Activated T-helper 2 cell treated with anti-CD3 and anti-CD28 coated beads, Interferon-gamma antibody, Interleukin-2, Interleukin-4, amounts not matched to agents 10 μg/mL and 5 μg/mL and 100 μg/mL, durations not matched to agents 14 hours and 24 hours and 36 hours (primary cell): ENCODE measurements around the gene VCAM1. TPM values are rescaled to one million over a fixed set of nuclear protein-coding genes. Genes with fewer than 3 reads are reported as not detected.

Source experiments
- DNase-seq: peaks from one replicate; pipeline ENCODE4 v3.0.0; 2021; ENCODE audit warnings: low spot score
- H3K27ac Mint-ChIP-seq: one replicate; pipeline ENCODE4 v1.8.0; 2021; ENCODE audit warnings: mixed read lengths
- H3K27me3 Mint-ChIP-seq: one replicate; pipeline ENCODE4 v1.8.0; 2021; ENCODE audit warnings: low read depth, mixed read lengths
- H3K36me3 Mint-ChIP-seq: one replicate; pipeline ENCODE4 v1.8.0; 2021; ENCODE audit warnings: low read depth, mixed read lengths
- H3K4me1 Mint-ChIP-seq: one replicate; pipeline ENCODE4 v1.8.0; 2021; ENCODE audit warnings: low read depth, mixed read lengths
- H3K4me3 Mint-ChIP-seq: one replicate; pipeline ENCODE4 v1.8.0; 2021; ENCODE audit warnings: low read depth, mild to moderate bottlenecking, moderate library complexity, mixed read lengths
- H3K9me3 Mint-ChIP-seq: one replicate; pipeline ENCODE4 v1.8.0; 2021; ENCODE audit warnings: mixed read lengths
- intact Hi-C: fragments of 100-400 bp; cut with micrococcal nuclease; formaldehyde crosslinking; loops from one replicate; pipeline ENCODE4 v1.15.1; 2023
- total RNA-seq: library from RNA; stranded (reverse); gene quantifications from 2 replicates; pipeline ENCODE4 v1.2.3, GENCODE V29; 2022

The VCAM1 gene
- total RNA-seq, 1 donor from 2014 or later = not detected

- H3K9me3 Mint-ChIP-seq = no peaks in the 10 kb centered on the region
- H3K36me3 Mint-ChIP-seq = no peaks in the 10 kb centered on the region
- no peaks in the 10 kb centered on the region for H3K4me1 Mint-ChIP-seq
- peaks cover 7% of the 10 kb centered on the region for H3K27me3 Mint-ChIP-seq
- no peak for DNase-seq
- no peak overlapping the region for H3K27ac Mint-ChIP-seq
- intact Hi-C loops = no loop called here
- H3K4me3 Mint-ChIP-seq = no peak overlapping the region
Observed at GRCh38 chr1:100731758-100732157, 12.2 kb downstream of the VCAM1 start.

GRCh38 chr1:100734676-100735075 is 15.1 kb downstream of the VCAM1 start:
- no peak for DNase-seq
- Mint-ChIP-seq H3K4me3 (no peak overlapping the region), H3K4me1 (no peaks in the 10 kb centered on the region), H3K36me3 (no peaks in the 10 kb centered on the region), H3K27me3 (peaks cover 5% of the 10 kb centered on the region), H3K27ac (no peak overlapping the region), H3K9me3 (no peaks in the 10 kb centered on the region)
- intact Hi-C loops = no loop called here

- intact Hi-C loops = no loop called here
- no peaks in the 10 kb centered on the region for H3K36me3 Mint-ChIP-seq
- H3K27me3 Mint-ChIP-seq = peaks cover 5% of the 10 kb centered on the region
- DNase-seq = no peak
- no peak overlapping the region for H3K27ac Mint-ChIP-seq
- no peaks in the 10 kb centered on the region for H3K4me1 Mint-ChIP-seq
- no peaks in the 10 kb centered on the region for H3K9me3 Mint-ChIP-seq
- H3K4me3 Mint-ChIP-seq = no peak overlapping the region
Observed at GRCh38 chr1:100735244-100735643, 15.7 kb downstream of the VCAM1 start.

GRCh38 chr1:100736324-100736723 is 16.8 kb downstream of the VCAM1 start:
- H3K36me3 Mint-ChIP-seq = no peaks in the 10 kb centered on the region
- no peak overlapping the region for H3K4me3 Mint-ChIP-seq
- H3K27ac Mint-ChIP-seq = no peak overlapping the region
- no peaks in the 10 kb centered on the region for H3K4me1 Mint-ChIP-seq
- DNase-seq = no peak
- H3K27me3 Mint-ChIP-seq = peaks cover 6% of the 10 kb centered on the region
- intact Hi-C loops = no loop called here
- no peaks in the 10 kb centered on the region for H3K9me3 Mint-ChIP-seq

- peaks cover 6% of the 10 kb centered on the region for H3K27me3 Mint-ChIP-seq
- intact Hi-C loops = no loop called here
- no peak for DNase-seq
- H3K4me1 Mint-ChIP-seq = no peaks in the 10 kb centered on the region
- H3K9me3 Mint-ChIP-seq = no peaks in the 10 kb centered on the region
- H3K27ac Mint-ChIP-seq = no peak overlapping the region
- no peaks in the 10 kb centered on the region for H3K36me3 Mint-ChIP-seq
- no peak overlapping the region for H3K4me3 Mint-ChIP-seq
Observed at GRCh38 chr1:100736746-100737145, 17.2 kb downstream of the VCAM1 start.

GRCh38 chr1:100746542-100746932 is 27.0 kb downstream of the VCAM1 start:
- no peak overlapping the region for H3K4me3 Mint-ChIP-seq
- intact Hi-C loops = no loop called here
- no peaks in the 10 kb centered on the region for H3K9me3 Mint-ChIP-seq
- no peaks in the 10 kb centered on the region for H3K4me1 Mint-ChIP-seq
- no peaks in the 10 kb centered on the region for H3K36me3 Mint-ChIP-seq
- no peak for DNase-seq
- no peak overlapping the region for H3K27ac Mint-ChIP-seq
- peaks cover 5% of the 10 kb centered on the region for H3K27me3 Mint-ChIP-seq

- H3K4me1 Mint-ChIP-seq = no peaks in the 10 kb centered on the region
- no peak overlapping the region for H3K27ac Mint-ChIP-seq
- DNase-seq = no peak
- intact Hi-C loops = no loop called here
- H3K27me3 Mint-ChIP-seq = peaks cover 5% of the 10 kb centered on the region
- H3K9me3 Mint-ChIP-seq = no peaks in the 10 kb centered on the region
- H3K4me3 Mint-ChIP-seq = no peak overlapping the region
- H3K36me3 Mint-ChIP-seq = no peaks in the 10 kb centered on the region
Observed at GRCh38 chr1:100747771-100748170, 28.2 kb downstream of the VCAM1 start.

GRCh38 chr1:100750005-100750885 is 30.7 kb downstream of the VCAM1 start:
- H3K9me3 Mint-ChIP-seq = no peaks in the 10 kb centered on the region
- H3K4me1 Mint-ChIP-seq = no peaks in the 10 kb centered on the region
- no peak overlapping the region for H3K27ac Mint-ChIP-seq
- intact Hi-C loops = no loop called here
- no peak for DNase-seq
- H3K27me3 Mint-ChIP-seq = peaks cover 5% of the 10 kb centered on the region
- H3K4me3 Mint-ChIP-seq = no peak overlapping the region
- H3K36me3 Mint-ChIP-seq = no peaks in the 10 kb centered on the region

GRCh38 chr1:100752791-100753190 is 33.2 kb downstream of the VCAM1 start:
- no peaks in the 10 kb centered on the region for H3K36me3 Mint-ChIP-seq
- no peaks in the 10 kb centered on the region for H3K4me1 Mint-ChIP-seq
- DNase-seq = no peak
- H3K27ac Mint-ChIP-seq = no peak overlapping the region
- no peak overlapping the region for H3K4me3 Mint-ChIP-seq
- peaks cover 1% of the 10 kb centered on the region for H3K27me3 Mint-ChIP-seq
- H3K9me3 Mint-ChIP-seq = no peaks in the 10 kb centered on the region
- intact Hi-C loops = no loop called here

GRCh38 chr1:100757946-100758345 is 38.4 kb downstream of the VCAM1 start:
- Mint-ChIP-seq H3K36me3 (no peaks in the 10 kb centered on the region), H3K4me3 (no peak overlapping the region), H3K4me1 (no peaks in the 10 kb centered on the region), H3K27me3 (peaks cover 5% of the 10 kb centered on the region), H3K9me3 (no peaks in the 10 kb centered on the region), H3K27ac (no peak overlapping the region)
- intact Hi-C loops = no loop called here
- no peak for DNase-seq

- no peaks in the 10 kb centered on the region for H3K9me3 Mint-ChIP-seq
- no peak for DNase-seq
- H3K27me3 Mint-ChIP-seq = peaks cover 5% of the 10 kb centered on the region
- H3K36me3 Mint-ChIP-seq = no peaks in the 10 kb centered on the region
- H3K4me1 Mint-ChIP-seq = no peaks in the 10 kb centered on the region
- H3K4me3 Mint-ChIP-seq = no peak overlapping the region
- no peak overlapping the region for H3K27ac Mint-ChIP-seq
- intact Hi-C loops = no loop called here
Observed at GRCh38 chr1:100759188-100759587, 39.6 kb downstream of the VCAM1 start.

GRCh38 chr1:100760511-100760910 is 41.0 kb downstream of the VCAM1 start:
- intact Hi-C loops = no loop called here
- Mint-ChIP-seq H3K27ac (no peak overlapping the region), H3K27me3 (peaks cover 7% of the 10 kb centered on the region), H3K9me3 (no peaks in the 10 kb centered on the region), H3K4me1 (no peaks in the 10 kb centered on the region), H3K36me3 (no peaks in the 10 kb centered on the region), H3K4me3 (no peak overlapping the region)
- no peak for DNase-seq

- no peak overlapping the region for H3K4me3 Mint-ChIP-seq
- no peaks in the 10 kb centered on the region for H3K9me3 Mint-ChIP-seq
- intact Hi-C loops = no loop called here
- H3K27me3 Mint-ChIP-seq = peaks cover 8% of the 10 kb centered on the region
- no peaks in the 10 kb centered on the region for H3K4me1 Mint-ChIP-seq
- no peaks in the 10 kb centered on the region for H3K36me3 Mint-ChIP-seq
- H3K27ac Mint-ChIP-seq = no peak overlapping the region
- no peak for DNase-seq
Observed at GRCh38 chr1:100762461-100762860, 42.9 kb downstream of the VCAM1 start.
